NB4 (cell line): Measurements from ENCODE around the gene COX4I1.

ENCODE experiments used
- DNase-seq: peaks from one replicate; pipeline ENCODE4 v3.0.0; 2010; ENCODE audit warnings: low read depth
- H3K4me3 ChIP-seq: one replicate; pipeline ENCODE4 v1.5.1; 2011; ENCODE audit warnings: mild to moderate bottlenecking, low read depth, low read length, moderate library complexity
- CTCF ChIP-seq: IDR thresholded peaks from one replicate; pipeline ENCODE4 v1.5.1; 2012; ENCODE audit warnings: low read depth, low read length
- MYC ChIP-seq: IDR thresholded peaks from 2 replicates; pipeline ENCODE4 v1.6.1; 2011; ENCODE audit warnings: low read depth, low read length
- POLR2A ChIP-seq: IDR thresholded peaks from 2 replicates; pipeline ENCODE4 v1.6.1; 2011; ENCODE audit warnings: mild to moderate bottlenecking; ENCODE audit not compliant: insufficient read length; ENCODE audit errors: extremely low read depth
- TF ChIP-seq, protein P1 (sequence below): IDR thresholded peaks from 2 replicates; pipeline ENCODE4 v1.6.1; 2011; ENCODE audit warnings: low read depth, low read length

The COX4I1 gene

GRCh38 chr16:85774136-85774535, 25.4 kb upstream of the COX4I1 start:
- H3K4me3 ChIP-seq: no peak overlapping the region
- TF ChIP-seq MYC (no peak), CTCF (no peak), POLR2A (no peak)
- TF ChIP-seq, protein P1, sequence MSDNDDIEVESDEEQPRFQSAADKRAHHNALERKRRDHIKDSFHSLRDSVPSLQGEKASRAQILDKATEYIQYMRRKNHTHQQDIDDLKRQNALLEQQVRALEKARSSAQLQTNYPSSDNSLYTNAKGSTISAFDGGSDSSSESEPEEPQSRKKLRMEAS: no peak
- no peak for DNase-seq

GRCh38 chr16:85774811-85775210, 24.7 kb upstream of the COX4I1 start:
- H3K4me3 ChIP-seq: no peak overlapping the region
- TF ChIP-seq POLR2A (no peak), MYC (no peak)
- TF ChIP-seq, protein P1: no peak

GRCh38 chr16:85777583-85778310, 21.7 kb upstream of the COX4I1 start:
- TF ChIP-seq CTCF (no peak), MYC (no peak), POLR2A (no peak)
- TF ChIP-seq, protein P1: no peak
- H3K4me3 ChIP-seq: no peak overlapping the region
- DNase-seq: no peak

More at GRCh38 chr16:85774811-85775210, 24.7 kb upstream of the COX4I1 start:
- no peak for DNase-seq

- no peak overlapping the region for H3K4me3 ChIP-seq
- TF ChIP-seq CTCF: no peak
- TF ChIP-seq, protein P1: peak; percentile 97
- TF ChIP-seq MYC: peak; percentile 97
- peak; percentile 99 for DNase-seq
Observed at GRCh38 chr16:85778873-85779272, 20.6 kb upstream of the COX4I1 start.

GRCh38 chr16:85780281-85780680, 19.2 kb upstream of the COX4I1 start:
- TF ChIP-seq, protein P1: no peak
- TF ChIP-seq MYC (no peak), CTCF (no peak), POLR2A (no peak)
- no peak for DNase-seq
- no peak overlapping the region for H3K4me3 ChIP-seq

DNA sequence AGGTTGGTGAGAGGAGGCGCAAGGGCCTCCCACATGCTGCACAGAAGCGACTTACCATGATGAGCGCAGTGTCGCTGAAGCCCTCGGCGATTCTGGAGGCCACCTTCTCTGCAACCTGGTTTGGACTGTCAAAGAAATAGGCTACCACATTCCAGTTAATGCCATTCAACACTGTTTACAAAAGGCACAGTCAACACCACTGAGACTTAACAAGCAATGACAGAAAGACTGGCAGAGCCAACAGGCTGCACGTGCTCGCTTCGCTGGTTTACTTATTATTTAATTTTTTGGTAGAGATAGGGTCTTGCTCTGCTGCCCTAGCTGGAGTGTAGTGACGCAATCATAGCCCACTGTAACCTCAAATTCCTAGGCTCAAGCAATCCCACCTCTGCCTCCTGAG, 18.3 kb upstream of the COX4I1 start:
- no peak overlapping the region for H3K4me3 ChIP-seq
- DNase-seq: no peak
- TF ChIP-seq CTCF (no peak), POLR2A (no peak), MYC (no peak)
- TF ChIP-seq, protein P1: no peak
